ENCODE measurements around the gene KPNA3.
A peak's percentile ranks its signal among the peaks of the same experiment; 100 is the strongest.

The KPNA3 gene

GRCh38 chr13:49678191-49678914 is 114.1 kb downstream of the KPNA3 start:
- DNase-seq (ENCODE audit: low spot score), result no peak

GRCh38 chr13:49676581-49677298 is 115.7 kb downstream of the KPNA3 start:
- no peak for DNase-seq (ENCODE audit: low spot score)

- DNase-seq (ENCODE audit: low spot score), result no peak
These were observed 121.7 kb downstream of the KPNA3 start for GRCh38 chr13:49670828-49671227.

DNA sequence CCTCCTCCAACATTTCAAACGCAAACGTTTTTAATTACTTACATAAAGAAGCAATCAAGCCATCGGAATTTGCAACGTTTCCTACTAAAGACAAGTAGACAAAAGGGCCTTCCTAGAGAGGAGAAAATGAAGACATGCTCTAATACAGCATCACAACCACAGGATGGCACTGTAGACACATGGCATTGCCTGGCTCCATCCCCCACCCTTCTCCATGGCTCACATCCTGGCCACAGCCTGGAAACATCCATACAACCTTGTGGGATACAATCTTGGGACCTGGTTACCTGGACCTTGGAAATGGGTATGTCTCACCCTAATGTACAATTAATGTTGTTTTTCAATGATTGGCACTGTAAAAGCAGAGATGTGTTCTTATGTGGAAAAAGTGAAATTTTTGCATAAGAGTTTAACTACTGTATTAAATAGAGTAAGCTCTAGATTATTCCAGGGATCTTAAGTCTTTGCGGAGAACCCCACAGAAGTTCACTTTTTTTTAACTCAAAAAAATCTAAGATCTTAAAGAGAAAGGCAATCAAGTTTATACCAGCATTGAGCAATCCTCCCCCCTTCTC is 122.7 kb downstream of the KPNA3 start:
- peak; percentile 52 for DNase-seq (ENCODE audit: low spot score)

- DNase-seq (ENCODE audit: low spot score), result no peak
These were observed 124.7 kb downstream of the KPNA3 start for GRCh38 chr13:49667773-49668172.

DNA sequence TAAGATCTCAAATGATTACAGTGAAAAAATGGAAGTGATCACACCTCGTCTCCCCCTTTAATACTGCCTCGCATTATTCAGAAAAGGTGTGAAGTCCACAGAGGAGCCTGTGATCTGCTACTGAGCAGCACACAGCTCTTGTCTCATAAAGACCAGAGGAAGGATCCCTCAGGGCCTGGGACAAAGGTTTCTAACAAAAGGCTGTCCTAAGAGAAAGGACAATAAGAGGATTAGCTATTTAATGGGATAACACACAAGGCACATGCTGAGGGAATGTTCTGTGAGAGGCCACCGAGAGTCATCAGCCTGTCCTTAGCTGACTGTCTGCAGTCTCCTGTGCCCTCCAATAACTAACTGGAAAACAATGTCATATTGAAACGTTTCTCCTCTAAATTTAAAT is 127.9 kb downstream of the KPNA3 start:
- DNase-seq (ENCODE audit: low spot score), result peak; percentile 45

DNA sequence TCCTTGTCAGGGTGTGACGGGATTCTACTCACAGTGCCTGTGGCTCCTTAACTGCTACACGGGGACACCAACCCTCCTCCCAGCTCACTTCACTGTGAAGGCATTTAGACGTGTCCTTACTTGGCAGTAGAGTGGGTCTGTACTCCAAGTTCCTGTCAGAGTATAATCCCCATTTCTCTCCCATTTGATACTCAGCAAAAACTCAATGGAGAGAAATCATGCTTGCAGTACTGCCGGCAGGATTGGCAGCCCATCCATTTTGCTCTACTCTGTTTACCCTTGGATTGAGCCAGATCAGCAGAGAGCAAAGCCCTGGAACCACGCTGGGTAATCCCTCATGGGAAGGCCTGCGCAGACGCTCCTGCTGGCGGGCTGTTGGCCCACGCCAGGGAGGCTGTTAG is 135.2 kb downstream of the KPNA3 start:
- DNase-seq (ENCODE audit: low spot score), result no peak

DNA sequence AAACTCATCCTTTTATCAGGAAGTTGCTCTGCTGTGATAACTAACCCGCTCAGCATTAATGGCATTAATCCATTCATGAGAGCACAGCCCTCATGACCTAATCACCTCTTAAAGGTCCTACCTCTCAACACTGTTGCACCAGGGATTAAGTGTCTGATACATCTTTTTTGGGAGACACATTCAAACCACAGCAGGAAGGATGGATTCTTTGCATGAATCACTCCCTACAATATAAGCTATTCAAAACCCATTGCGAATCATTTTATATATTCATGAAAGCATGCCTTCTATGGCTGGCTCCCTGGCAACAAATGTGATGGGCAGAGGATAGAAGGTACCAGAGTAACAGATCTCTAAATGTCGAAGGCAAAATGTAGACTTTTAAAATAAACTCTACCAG is 136.6 kb downstream of the KPNA3 start:
- DNase-seq (ENCODE audit: low spot score), result no peak

- DNase-seq (ENCODE audit: low spot score), result no peak
These were observed 138.5 kb downstream of the KPNA3 start for GRCh38 chr13:49654011-49654410.

- no peak for DNase-seq (ENCODE audit: low spot score)
These were observed 139.0 kb downstream of the KPNA3 start for GRCh38 chr13:49653478-49653877.

DNA sequence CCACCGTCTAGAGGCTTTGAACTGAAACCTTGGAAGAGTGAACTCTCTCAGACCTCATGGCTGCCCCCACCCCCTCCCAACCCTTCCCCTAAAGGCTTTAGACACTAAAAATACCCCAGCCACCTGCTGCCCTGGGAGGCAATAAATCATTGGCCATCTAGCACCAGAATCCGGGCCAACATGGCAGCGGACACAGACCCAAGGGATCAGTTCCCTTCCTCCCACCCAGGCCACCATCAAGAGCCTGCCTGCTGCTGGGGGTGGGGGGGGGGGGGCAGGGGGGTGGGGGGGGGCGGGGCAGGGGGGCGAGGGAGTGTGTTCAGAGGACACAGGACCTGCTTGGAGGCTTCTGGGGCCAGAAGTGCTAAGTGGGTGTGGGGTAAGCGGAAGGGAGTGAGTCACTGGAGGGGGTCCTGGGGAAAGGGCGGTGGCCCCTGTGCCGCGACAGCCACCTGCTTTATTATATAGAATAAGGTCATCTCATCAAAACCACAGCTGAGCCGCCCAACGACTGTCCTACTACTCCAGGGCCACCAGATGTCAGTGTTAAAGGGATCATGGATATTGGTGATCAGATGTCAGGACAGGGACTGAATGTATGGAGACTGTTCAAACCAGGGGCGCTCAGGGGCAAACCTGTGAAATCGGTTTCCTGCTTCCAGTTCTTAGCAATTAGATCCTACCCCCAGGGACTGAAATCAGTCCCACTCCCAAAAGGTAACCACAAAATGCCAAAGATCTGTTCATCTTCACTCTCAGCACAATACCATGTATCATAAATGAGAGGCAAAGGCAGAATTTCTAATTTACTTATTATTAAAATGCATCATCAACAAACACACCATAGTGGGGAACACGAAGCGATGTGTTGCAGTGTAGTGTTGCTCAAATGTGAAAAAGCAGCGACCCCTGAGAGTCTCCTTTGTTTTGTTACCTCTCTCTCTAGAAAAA is 139.9 kb downstream of the KPNA3 start:
- peak; percentile 75 for DNase-seq (ENCODE audit: low spot score)

DNA sequence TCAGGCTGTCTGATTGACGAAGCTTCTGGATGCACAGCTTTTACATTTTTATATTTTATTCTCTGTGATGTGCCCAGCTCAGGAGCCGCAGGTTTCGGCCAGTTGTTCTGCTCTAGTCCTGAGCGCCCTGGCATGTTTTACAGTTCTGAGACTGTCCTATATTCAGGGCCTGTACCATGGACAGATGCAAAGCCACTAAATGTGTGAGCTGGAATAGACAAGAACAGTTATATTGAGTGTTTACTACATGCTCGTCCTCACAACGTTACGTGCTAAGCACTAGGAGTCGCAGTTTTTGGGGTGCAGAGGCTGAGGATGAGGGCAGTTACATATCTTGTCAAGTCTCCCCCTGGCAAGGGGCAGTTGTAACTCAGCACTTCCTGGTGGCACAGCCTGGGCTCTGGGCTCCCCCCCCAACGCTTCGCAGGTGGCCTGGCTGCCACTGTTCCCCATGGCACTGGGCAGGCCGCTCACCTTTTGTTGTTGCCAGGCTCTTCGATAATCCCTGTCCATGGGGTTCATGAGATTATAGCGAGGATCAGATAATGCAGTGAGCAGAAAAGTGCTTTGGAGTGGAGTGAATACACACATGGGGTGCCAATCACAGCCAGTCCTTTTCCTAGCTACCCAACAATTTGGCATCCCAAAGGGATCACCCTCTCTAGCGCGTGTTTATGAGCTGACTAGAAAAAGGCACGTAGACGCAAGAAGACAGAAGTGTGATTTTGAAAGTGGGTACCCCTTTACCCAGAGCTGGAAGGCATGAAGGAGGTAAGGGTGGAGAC is 140.7 kb downstream of the KPNA3 start:
- DNase-seq (ENCODE audit: low spot score), result no peak

DNA sequence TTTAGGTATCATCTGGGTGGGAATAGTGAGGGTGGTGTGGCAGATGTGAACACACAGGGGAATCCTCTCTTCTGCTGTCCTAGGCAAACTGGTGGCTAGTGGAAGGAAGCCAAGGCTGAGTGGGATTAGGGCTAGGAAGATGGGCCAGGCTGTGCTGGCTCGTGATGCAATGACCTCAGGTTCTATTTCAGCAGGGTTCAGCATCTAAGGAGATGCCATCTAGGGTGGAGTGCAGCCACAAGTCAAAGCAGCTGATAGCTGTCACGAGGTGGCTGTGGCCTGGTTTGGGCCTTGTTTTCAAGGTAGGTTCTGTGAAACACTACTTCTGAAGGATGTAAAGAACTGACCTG is 142.5 kb downstream of the KPNA3 start:
- DNase-seq (ENCODE audit: low spot score), result no peak

Data from iPS-NIHi11 (cell line).